K562 treated with DMSO at 1 percent for 12 hours (cell line): ENCODE results near the gene LIMA1. TPM values are rescaled to one million over a fixed set of nuclear protein-coding genes. Genes with fewer than 3 reads are reported as not detected.

Source experiments
- total RNA-seq: library from RNA; unstranded; fragments of 300-600 nt; gene quantifications from 2 replicates; pipeline ENCODE4 v1.2.3, GENCODE V29; 2022; ENCODE audit not compliant: insufficient read depth

LIMA1 gene
- total RNA-seq = 10.5 and 24.5 TPM in 2 replicates

DNA sequence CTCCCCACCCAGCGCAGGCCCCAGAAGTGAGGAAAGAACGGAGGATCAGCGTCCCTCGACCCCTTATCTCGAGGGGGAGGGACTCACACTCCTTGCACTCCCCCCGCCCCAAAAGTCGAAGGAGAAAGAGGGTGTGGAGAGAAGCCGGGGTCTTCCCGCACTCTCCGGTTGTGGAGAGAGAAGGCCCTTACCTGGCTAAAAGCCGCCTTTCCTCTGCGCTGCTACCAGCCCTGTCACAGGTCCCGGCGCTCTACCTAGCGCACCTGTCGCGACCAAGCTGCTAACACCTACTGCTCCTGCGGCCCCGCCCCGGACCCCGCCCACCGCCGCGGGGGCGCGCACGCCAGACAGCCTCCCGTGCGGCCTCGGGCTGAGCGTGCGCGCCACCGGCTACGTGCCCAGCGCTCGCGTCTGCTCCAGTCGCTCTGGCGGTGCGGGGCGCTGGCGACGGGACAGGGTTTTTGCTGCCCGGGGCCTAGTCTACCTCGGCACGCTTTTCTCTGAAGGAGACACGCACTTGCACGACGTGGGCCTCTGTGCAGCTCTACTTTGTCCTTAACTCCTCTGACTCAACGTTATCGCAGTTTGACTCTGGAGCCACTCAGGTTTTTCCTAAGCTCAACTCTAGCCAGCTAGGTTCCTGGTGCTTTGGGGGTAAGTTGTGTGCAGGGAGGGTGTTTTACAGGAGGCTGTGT lies at the start of gene LIMA1:
Gene LIMA1, minus strand, starts transcription at position 292 of the 695 bp plus-strand sequence. CDS start 34,769 bp downstream, outside the sequence.

DNA sequence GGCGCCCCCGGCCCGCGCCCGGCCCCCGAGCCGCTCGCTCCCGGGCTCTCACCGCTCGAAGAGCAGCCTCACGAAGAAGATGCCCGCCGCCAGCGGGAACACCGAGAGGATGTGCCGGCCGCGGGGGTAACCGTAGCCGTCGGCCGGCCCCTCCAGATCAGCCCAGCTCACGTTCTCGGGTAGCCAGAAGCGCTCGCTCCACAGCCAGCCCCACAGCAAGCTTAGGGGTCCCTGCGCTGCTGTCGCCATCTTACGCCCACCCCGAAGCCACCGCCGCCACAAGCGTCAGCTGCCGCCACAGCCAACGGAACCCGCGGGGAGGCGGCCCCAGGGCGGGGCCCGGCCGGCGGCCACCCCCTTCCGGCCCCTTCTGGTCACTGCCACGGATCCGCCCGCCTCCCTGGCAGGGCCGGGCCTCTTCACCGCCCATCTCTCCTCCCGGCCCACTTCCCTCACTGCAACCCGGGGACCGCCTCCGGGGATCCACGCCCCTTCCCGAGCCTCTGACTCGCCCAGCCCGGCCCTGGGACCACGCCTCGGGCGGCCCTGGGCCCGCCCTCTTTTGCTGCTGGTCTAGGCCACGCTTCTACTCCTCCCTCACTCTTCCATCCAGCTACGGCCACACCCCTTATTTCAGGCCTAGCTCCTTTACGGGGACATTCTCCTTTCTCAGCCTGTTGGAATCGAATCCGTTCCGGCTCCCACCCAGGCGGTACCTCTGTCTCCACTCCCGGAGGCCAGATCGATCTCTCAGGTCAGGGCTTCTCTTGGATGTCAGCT lies 116.1 kb downstream of the LIMA1 start, which contains the start of gene CERS5:
Gene CERS5, minus strand, starts transcription at position 321 of the 780 bp plus-strand sequence. Its CDS starts 72 bp downstream, at position 249.

Other genes starting within 250 kb of the LIMA1 start
- 0.34 and 0.96 TPM in 2 replicates for gene ASIC1, start 225.9 kb downstream of the LIMA1 start, total RNA-seq
- 27.6 and 90.4 TPM in 2 replicates for gene SMARCD1, start 198.2 kb downstream of the LIMA1 start, total RNA-seq
- not detected in 2 replicates for gene GPD1, start 179.5 kb downstream of the LIMA1 start, total RNA-seq
- gene COX14, start 171.3 kb downstream of the LIMA1 start, total RNA-seq = 58.6 and 79.2 TPM in 2 replicates
- 24.5 and 35.3 TPM in 2 replicates for gene CERS5, start 116.2 kb downstream of the LIMA1 start, total RNA-seq
- gene FAM186A, start 113.1 kb upstream of the LIMA1 start, total RNA-seq = not detected in 2 replicates
- 6.0 and 37.7 TPM in 2 replicates for gene LARP4, start 117.4 kb upstream of the LIMA1 start, total RNA-seq
- 4.0 and 21.3 TPM in 2 replicates for gene DIP2B, start 221.5 kb upstream of the LIMA1 start, total RNA-seq